HCT116 (cell line): ENCODE data around the gene USF1. TPM values are rescaled to one million over a fixed set of nuclear protein-coding genes. Genes with fewer than 3 reads are reported as not detected.

Source experiments
- ATAC-seq: fragments of 200-7000 bp; cut with Tn5 transposase; 2 replicates; pipeline ENCODE4 v1.9.1; 2020; ENCODE audit warnings: mild to moderate bottlenecking, moderate library complexity
- BruUV-seq: library from RNA; stranded (reverse); fragments of 400-500 nt; replicated peaks from 2 replicates; lab custom pipeline; 2021; lab: Mats Ljungman, UMichigan
- CTCF ChIA-PET: fragments of 300-600 bp; sonication (Branson Sonifier 250); formaldehyde crosslinking; loops from one replicate; lab custom pipeline; 2021; ENCODE audit warnings: antibody characterized with exemption; lab: Charles Lee
- POLR2A ChIA-PET: fragments of 300-600, 350-600 bp; sonication (Branson Sonifier 250); formaldehyde crosslinking; loops from one replicate; lab custom pipeline; 2021; ENCODE audit warnings: antibody characterized with exemption; lab: Charles Lee
- RAD21 ChIA-PET, 2 experiments: fragments of 300-600 bp; sonication (Branson Sonifier 250); formaldehyde crosslinking; loops; one replicate each; lab custom pipeline; 2023; ENCODE audit warnings: low total read pairs in 2 of 2; ENCODE audit not compliant: uncharacterized antibody in 2 of 2, unreplicated experiment in 2 of 2, low non-redundant PET in 1 of 2; lab: Charles Lee
- DNase-seq: peaks from one replicate; pipeline ENCODE4 v3.0.0-alpha.2; 2010; ENCODE audit warnings: low read depth, low spot score
- H2AFZ ChIP-seq: fragments of 200-600 bp; shearing (Covaris generic), sonication (generic); 2 replicates; pipeline ENCODE4 v1.6.1; 2017; ENCODE audit warnings: low read depth, mixed run types, mixed read lengths, antibody characterized with exemption, low read length; ENCODE audit not compliant: poor library complexity, severe bottlenecking
- H3K27ac ChIP-seq: 2 replicates; pipeline ENCODE4 v1.5.1; 2012; ENCODE audit warnings: low read depth, low read length
- H3K27me3 ChIP-seq: fragments of 200-600 bp; sonication (generic); 2 replicates; pipeline ENCODE4 v1.6.1; 2016; ENCODE audit warnings: mixed run types, low read length, mixed read lengths; ENCODE audit not compliant: insufficient read depth
- H3K36me3 ChIP-seq, 2 experiments: fragments of 200-500 bp in 1 of 2; fragments of 200-600 bp in 1 of 2; sonication (Bioruptor generic) in 1 of 2; sonication (generic) in 1 of 2; 2 replicates each; pipeline versions ENCODE4 v1.5.1 to v1.6.1; 2014 to 2016; ENCODE audit warnings: low read length in 2 of 2, inconsistent platforms in 1 of 2, mixed read lengths in 1 of 2, mixed run types in 1 of 2; ENCODE audit not compliant: insufficient read depth in 2 of 2, control insufficient read depth in 1 of 2
- H3K4me1 ChIP-seq, 2 experiments: fragments of 200-600 bp in 1 of 2; sonication (generic) in 1 of 2; 2 replicates each; pipeline versions ENCODE4 v1.5.1 to v1.6.1; 2012 to 2017; ENCODE audit warnings: low read length in 2 of 2, inconsistent platforms in 1 of 2, mild to moderate bottlenecking in 1 of 2, mixed read lengths in 1 of 2, mixed run types in 1 of 2, moderate library complexity in 1 of 2; ENCODE audit not compliant: insufficient read depth in 2 of 2, control insufficient read depth in 1 of 2
- H3K4me2 ChIP-seq: fragments of 200-600 bp; sonication (generic); 2 replicates; pipeline ENCODE4 v1.6.1; 2017; ENCODE audit warnings: mixed run types, low read length, mixed read lengths
- H3K4me3 ChIP-seq, 2 experiments: fragments of 200-600 bp in 1 of 2; sonication (generic) in 1 of 2; replicated peaks in 1 of 2; 2 replicates each; pipeline ENCODE4 v1.5.1; 2011 to 2016; ENCODE audit warnings: low read length in 2 of 2, control low read depth in 1 of 2, low read depth in 1 of 2, mild to moderate bottlenecking in 1 of 2, mixed read lengths in 1 of 2, mixed run types in 1 of 2
- H3K79me2 ChIP-seq: fragments of 200-600 bp; sonication (generic); 2 replicates; pipeline ENCODE4 v1.6.1; 2017; ENCODE audit warnings: mild to moderate bottlenecking, mixed run types, low read length, moderate library complexity, mixed read lengths; ENCODE audit not compliant: insufficient read depth
- H3K9ac ChIP-seq: fragments of 200-600 bp; sonication (generic); 2 replicates; pipeline ENCODE4 v1.6.1; 2016; ENCODE audit warnings: low read length, mixed read lengths
- H3K9me2 ChIP-seq: fragments of 200-600 bp; sonication (generic), shearing (Covaris generic); 2 replicates; pipeline ENCODE4 v1.6.1; 2017; ENCODE audit warnings: mixed run types, mild to moderate bottlenecking, moderate library complexity; ENCODE audit not compliant: insufficient read depth
- H3K9me3 ChIP-seq, 2 experiments: fragments of 200-500 bp in 1 of 2; fragments of 200-600 bp in 1 of 2; sonication (Bioruptor generic) in 1 of 2; sonication (generic) in 1 of 2; 2 replicates each; pipeline ENCODE4 v1.6.1; 2014 to 2017; ENCODE audit warnings: low read length in 2 of 2, mixed read lengths in 2 of 2, inconsistent platforms in 1 of 2, low read depth in 1 of 2, mild to moderate bottlenecking in 1 of 2, mixed run types in 1 of 2, moderate library complexity in 1 of 2; ENCODE audit not compliant: control insufficient read depth in 1 of 2, insufficient read depth in 1 of 2
- H4K20me1 ChIP-seq: fragments of 200-600 bp; sonication (generic), shearing (Covaris generic); 2 replicates; pipeline ENCODE4 v1.6.1; 2017; ENCODE audit warnings: mixed run types, mild to moderate bottlenecking, moderate library complexity; ENCODE audit not compliant: insufficient read depth
- CBX3 ChIP-seq: IDR thresholded peaks from 2 replicates; pipeline ENCODE4 v1.6.1; 2012; ENCODE audit warnings: low read depth
- CEBPB ChIP-seq: IDR thresholded peaks from 2 replicates; pipeline ENCODE4 v1.6.1; 2012; ENCODE audit warnings: low read depth
- EZH2 ChIP-seq: fragments of 200-600 bp; sonication (generic); IDR thresholded peaks from 2 replicates; pipeline ENCODE4 v1.6.1; 2017; ENCODE audit warnings: antibody characterized with exemption, mixed run types
- FOSL1 ChIP-seq: IDR thresholded peaks from 2 replicates; pipeline ENCODE4 v1.6.1; 2012; ENCODE audit warnings: low read depth
- RAD21 ChIP-seq: IDR thresholded peaks from 2 replicates; pipeline ENCODE4 v1.6.1; 2012; ENCODE audit warnings: low read depth, mild to moderate bottlenecking
- TCF7L2 ChIP-seq: IDR thresholded peaks from 2 replicates; pipeline ENCODE4 v1.7.0; 2011; ENCODE audit warnings: borderline replicate concordance, inconsistent platforms; ENCODE audit not compliant: insufficient read depth, insufficient read length; ENCODE audit errors: extremely low read depth
- intact Hi-C: fragments of 100-400 bp; cut with micrococcal nuclease; formaldehyde crosslinking; loops from 2 replicates; pipeline ENCODE4 v1.10.0; 2022
- total RNA-seq: library from RNA; stranded (reverse); gene quantifications from one replicate; pipeline ENCODE4 v1.2.1, GENCODE V29; 2021; ENCODE audit not compliant: unreplicated experiment
- TF ChIP-seq, protein P1 (sequence below): IDR thresholded peaks from 2 replicates; pipeline ENCODE4 v1.6.1; 2012
- TF ChIP-seq, protein P2 (sequence below): IDR thresholded peaks from 2 replicates; pipeline ENCODE4 v1.6.1; 2012; ENCODE audit warnings: low read depth

USF1 gene
- total RNA-seq, 1 experiment from 2014 or later: 48.0 TPM

DNA sequence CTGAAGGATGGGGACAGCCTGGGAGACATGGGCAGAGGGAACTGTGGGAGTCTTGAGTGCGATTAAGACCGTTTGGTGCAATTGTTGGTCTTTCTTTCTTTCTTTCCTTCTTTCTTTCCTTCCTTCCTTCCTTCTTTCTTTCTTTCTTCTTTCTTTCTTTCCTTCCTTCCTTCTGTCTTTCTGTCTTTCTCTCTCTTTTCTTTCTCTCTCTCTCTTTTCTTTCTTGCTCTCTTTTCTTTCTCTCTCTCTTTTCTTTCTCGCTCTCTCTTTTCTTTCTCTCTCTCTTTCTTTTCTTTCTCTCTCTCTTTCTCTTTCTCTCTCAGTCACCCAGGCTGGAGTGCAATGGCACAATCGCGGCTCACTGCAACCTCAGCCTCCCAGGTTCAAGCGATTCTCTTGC, 49.5 kb upstream of the USF1 start:
- no peak overlapping the region for H2AFZ ChIP-seq
- POLR2A ChIA-PET: interaction anchor here (1.1 kb wide), 1 partner anchor 49 kb away, joined by 3 read pairs; the partner anchor contains the start of gene USF1
- H3K79me2 ChIP-seq: no peaks in the 10 kb centered on the region
- no TSS peak for BruUV-seq
- CTCF ChIA-PET: interaction anchor here (1.0 kb wide), 1 partner anchor 24 kb away, joined by 3 read pairs; no protein-coding TSS in a partner anchor
- H3K9me3 ChIP-seq: no peaks in the 10 kb centered on the region
- peaks cover 2 to 8% of the 10 kb centered on the region in 2 experiments; a peak in 2 of 4 replicates for H3K36me3 ChIP-seq
- no peak overlapping the region for H3K4me3 ChIP-seq
- no peak for DNase-seq
- no peak for ATAC-seq
- H3K9me2 ChIP-seq: no peaks in the 10 kb centered on the region
- H4K20me1 ChIP-seq: no peaks in the 10 kb centered on the region
- H3K9ac ChIP-seq: no peak overlapping the region
- intact Hi-C loops: loop anchor here (5.0 kb wide), 1 partner anchor 73 kb away; the partner anchor contains the start of gene F11R
- H3K27me3 ChIP-seq: no peaks in the 10 kb centered on the region
- TF ChIP-seq, protein P1, sequence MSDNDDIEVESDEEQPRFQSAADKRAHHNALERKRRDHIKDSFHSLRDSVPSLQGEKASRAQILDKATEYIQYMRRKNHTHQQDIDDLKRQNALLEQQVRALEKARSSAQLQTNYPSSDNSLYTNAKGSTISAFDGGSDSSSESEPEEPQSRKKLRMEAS: no peak
- TF ChIP-seq RAD21: no peak
- TF ChIP-seq EZH2: no peak
- TF ChIP-seq CBX3: no peak
- no peak for TF ChIP-seq TCF7L2
- TF ChIP-seq FOSL1: no peak
- RAD21 ChIA-PET: no interaction called here
- peaks cover 10 to 48% of the 10 kb centered on the region in 2 experiments for H3K4me1 ChIP-seq
- H3K27ac ChIP-seq: no peak overlapping the region
- H3K4me2 ChIP-seq: no peak overlapping the region

DNA sequence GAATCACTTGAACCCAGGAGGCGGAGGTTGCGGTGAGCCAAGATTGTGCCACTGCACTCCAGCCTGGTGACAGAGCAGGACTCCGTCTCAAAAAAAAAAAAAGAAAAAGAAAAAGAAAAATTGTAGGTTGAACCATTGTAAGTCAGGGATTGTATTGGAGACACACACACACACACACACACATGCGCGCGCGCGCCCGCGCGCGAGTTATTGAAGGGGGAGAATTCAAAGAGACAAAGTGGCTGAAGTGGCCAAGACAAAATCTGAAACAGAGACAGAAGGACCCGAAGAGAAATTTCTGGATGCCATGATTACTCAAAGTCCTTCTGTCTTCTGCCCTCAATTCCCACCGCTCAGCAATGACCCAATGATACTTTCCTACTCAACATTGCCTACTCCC, 48.7 kb upstream of the USF1 start:
- H3K79me2 ChIP-seq: no peaks in the 10 kb centered on the region
- no peak for DNase-seq
- peaks cover 0 to under 1% of the 10 kb centered on the region in 2 experiments; a peak in 1 of 4 replicates for H3K36me3 ChIP-seq
- ChIA-PET POLR2A (no interaction called here), RAD21 (no interaction called here), CTCF (interaction anchor here (1.0 kb wide), 1 partner anchor 23 kb away, joined by 3 read pairs; no protein-coding TSS in a partner anchor)
- H3K4me1 ChIP-seq: peaks cover 10 to 53% of the 10 kb centered on the region in 2 experiments
- H3K9ac ChIP-seq: no peak overlapping the region
- H3K27ac ChIP-seq: no peak overlapping the region
- BruUV-seq: no TSS peak
- TF ChIP-seq FOSL1 (no peak), CEBPB (no peak), TCF7L2 (no peak), EZH2 (no peak)
- TF ChIP-seq, protein P2, sequence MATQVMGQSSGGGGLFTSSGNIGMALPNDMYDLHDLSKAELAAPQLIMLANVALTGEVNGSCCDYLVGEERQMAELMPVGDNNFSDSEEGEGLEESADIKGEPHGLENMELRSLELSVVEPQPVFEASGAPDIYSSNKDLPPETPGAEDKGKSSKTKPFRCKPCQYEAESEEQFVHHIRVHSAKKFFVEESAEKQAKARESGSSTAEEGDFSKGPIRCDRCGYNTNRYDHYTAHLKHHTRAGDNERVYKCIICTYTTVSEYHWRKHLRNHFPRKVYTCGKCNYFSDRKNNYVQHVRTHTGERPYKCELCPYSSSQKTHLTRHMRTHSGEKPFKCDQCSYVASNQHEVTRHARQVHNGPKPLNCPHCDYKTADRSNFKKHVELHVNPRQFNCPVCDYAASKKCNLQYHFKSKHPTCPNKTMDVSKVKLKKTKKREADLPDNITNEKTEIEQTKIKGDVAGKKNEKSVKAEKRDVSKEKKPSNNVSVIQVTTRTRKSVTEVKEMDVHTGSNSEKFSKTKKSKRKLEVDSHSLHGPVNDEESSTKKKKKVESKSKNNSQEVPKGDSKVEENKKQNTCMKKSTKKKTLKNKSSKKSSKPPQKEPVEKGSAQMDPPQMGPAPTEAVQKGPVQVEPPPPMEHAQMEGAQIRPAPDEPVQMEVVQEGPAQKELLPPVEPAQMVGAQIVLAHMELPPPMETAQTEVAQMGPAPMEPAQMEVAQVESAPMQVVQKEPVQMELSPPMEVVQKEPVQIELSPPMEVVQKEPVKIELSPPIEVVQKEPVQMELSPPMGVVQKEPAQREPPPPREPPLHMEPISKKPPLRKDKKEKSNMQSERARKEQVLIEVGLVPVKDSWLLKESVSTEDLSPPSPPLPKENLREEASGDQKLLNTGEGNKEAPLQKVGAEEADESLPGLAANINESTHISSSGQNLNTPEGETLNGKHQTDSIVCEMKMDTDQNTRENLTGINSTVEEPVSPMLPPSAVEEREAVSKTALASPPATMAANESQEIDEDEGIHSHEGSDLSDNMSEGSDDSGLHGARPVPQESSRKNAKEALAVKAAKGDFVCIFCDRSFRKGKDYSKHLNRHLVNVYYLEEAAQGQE: no peak
- H3K4me3 ChIP-seq: no peak overlapping the region
- no peaks in the 10 kb centered on the region for H3K27me3 ChIP-seq
- intact Hi-C loops: no loop called here
- H3K4me2 ChIP-seq: no peak overlapping the region
- H2AFZ ChIP-seq: no peak overlapping the region
- H3K9me3 ChIP-seq: no peaks in the 10 kb centered on the region
- ATAC-seq: no peak
- H4K20me1 ChIP-seq: no peaks in the 10 kb centered on the region
- no peaks in the 10 kb centered on the region for H3K9me2 ChIP-seq
